Measurements from ENCODE around the gene SELENOH. TPM values are rescaled to one million over a fixed set of nuclear protein-coding genes. Genes with fewer than 3 reads are reported as not detected.

SELENOH gene
- total and polyA plus RNA-seq, 7 donors = 130 to 188 (median 149) TPM

- no peak for DNase-seq
- no peak for TF ChIP-seq POLR2A (IDR thresholded peaks at IDR 0.05)
- TF ChIP-seq CTCF (IDR thresholded peaks at IDR 0.05) = no peak
- TF ChIP-seq EP300 (IDR thresholded peaks at IDR 0.05) = no peak
- no peak for TF ChIP-seq POLR2AphosphoS5 (IDR thresholded peaks at IDR 0.05)
- Histone ChIP-seq H3K27ac (no peak overlapping the region), H3K4me1 (peaks cover 0 to 21% (median 17%) of the 10 kb centered on the region in 4 donors), H3K36me3 (peaks cover 7 to 40% (median 19%) of the 10 kb centered on the region in 4 donors), H3K27me3 (no peaks in the 10 kb centered on the region), H3K9me3 (no peaks in the 10 kb centered on the region), H3K4me3 (no peak overlapping the region)
- intact Hi-C loops (cut with DNase I) = no loop called here
- WGBS, 2 donors = 84 to 92% methylated on average over 2 of the region's 2 CpGs
These were observed 3.1 kb downstream of the SELENOH start for GRCh38 chr11:57744357-57744756.

DNA sequence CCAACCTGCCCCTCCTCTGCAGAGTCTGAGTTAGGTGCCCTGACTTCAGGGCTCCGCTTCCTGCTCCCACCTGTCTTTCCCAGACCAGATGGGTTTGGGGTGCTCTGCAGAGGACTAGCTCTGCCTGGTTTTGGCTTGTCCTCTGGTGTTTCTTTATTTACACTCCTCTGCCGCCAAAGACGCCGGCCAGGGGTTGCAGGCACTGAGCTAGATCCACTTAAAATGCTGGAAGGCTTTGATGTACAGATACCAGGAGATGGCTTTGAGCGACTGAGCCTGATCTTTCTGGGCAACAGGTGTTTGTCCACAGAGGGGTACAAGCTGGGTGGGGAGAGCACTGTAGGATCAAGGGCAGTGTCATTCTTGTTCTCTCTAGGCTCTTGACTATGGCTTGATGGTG is 3.9 kb downstream of the SELENOH start:
- peaks cover 7 to 34% (median 19%) of the 10 kb centered on the region in 4 donors for H3K36me3 ChIP-seq
- H3K4me3 ChIP-seq = no peak overlapping the region
- no peak overlapping the region for H3K27ac ChIP-seq
- no peaks in the 10 kb centered on the region for H3K9me3 ChIP-seq
- WGBS, 2 donors = 93% methylated on average over 5 of the region's 5 CpGs
- peaks cover 0 to 21% (median 17%) of the 10 kb centered on the region in 4 donors for H3K4me1 ChIP-seq
- H3K27me3 ChIP-seq = no peaks in the 10 kb centered on the region
- intact Hi-C loops (cut with DNase I) = no loop called here
- no peak for TF ChIP-seq POLR2AphosphoS5 (IDR thresholded peaks at IDR 0.05)
- no peak for TF ChIP-seq POLR2A (IDR thresholded peaks at IDR 0.05)
- TF ChIP-seq EP300 (IDR thresholded peaks at IDR 0.05) = no peak
- TF ChIP-seq CTCF (IDR thresholded peaks at IDR 0.05) = no peak
- DNase-seq = no peak

DNA sequence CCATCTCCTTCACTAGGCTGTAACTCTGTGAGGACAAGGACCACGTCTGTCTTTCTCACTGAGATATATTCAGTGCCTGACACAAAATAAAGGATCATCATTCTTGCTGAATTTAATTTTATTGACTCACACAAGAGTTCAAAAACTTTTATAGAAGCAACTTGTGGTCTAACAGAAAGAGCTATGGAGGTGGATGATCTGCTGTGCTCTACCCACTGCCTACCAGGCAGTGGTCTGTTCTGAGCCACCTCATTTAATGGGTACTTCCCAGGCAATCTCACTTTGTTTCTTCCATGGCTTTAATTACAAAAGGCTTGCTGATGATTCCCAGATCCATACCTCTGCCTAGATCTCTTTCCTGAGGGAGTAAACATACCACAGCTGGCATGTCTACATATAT is 5.6 kb downstream of the SELENOH start:
- H3K27me3 ChIP-seq = no peaks in the 10 kb centered on the region
- H3K36me3 ChIP-seq = peaks cover 7 to 34% (median 19%) of the 10 kb centered on the region in 4 donors
- no peak overlapping the region for H3K27ac ChIP-seq
- TF ChIP-seq CTCF (IDR thresholded peaks at IDR 0.05) (no peak), POLR2AphosphoS5 (IDR thresholded peaks at IDR 0.05) (no peak), POLR2A (IDR thresholded peaks at IDR 0.05) (no peak), EP300 (IDR thresholded peaks at IDR 0.05) (no peak)
- peaks cover 0 to 15% (median 10%) of the 10 kb centered on the region in 4 donors for H3K4me1 ChIP-seq
- no peaks in the 10 kb centered on the region for H3K9me3 ChIP-seq
- DNase-seq = no peak
- intact Hi-C loops (cut with DNase I) = no loop called here
- 92% methylated on average over 1 of the region's 1 CpG for WGBS, 2 donors
- H3K4me3 ChIP-seq = no peak overlapping the region

DNA sequence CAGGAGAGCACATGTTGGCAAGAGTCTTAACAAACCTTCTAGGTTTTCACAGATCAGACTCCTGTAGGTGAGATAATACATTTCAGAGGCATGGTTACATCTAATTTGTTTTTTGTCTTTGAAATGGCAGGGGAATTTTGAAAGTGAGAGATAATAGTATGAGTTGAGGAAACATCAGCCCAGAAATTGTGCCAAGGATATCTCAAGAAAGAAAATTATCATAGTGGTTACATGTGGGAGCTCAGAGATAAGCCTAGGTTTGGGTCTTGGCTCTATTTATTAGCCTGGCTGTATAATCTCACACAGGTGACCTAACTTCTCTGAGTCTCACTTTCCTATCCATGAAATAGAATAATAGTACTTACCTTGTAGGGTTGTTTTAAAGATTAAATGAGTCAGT is 9.9 kb downstream of the SELENOH start:
- H3K36me3 ChIP-seq = no peaks in the 10 kb centered on the region
- no peak overlapping the region for H3K4me3 ChIP-seq
- DNase-seq = no peak
- H3K9me3 ChIP-seq = no peaks in the 10 kb centered on the region
- TF ChIP-seq EP300 (IDR thresholded peaks at IDR 0.05) (no peak), POLR2AphosphoS5 (IDR thresholded peaks at IDR 0.05) (no peak), POLR2A (IDR thresholded peaks at IDR 0.05) (no peak), CTCF (IDR thresholded peaks at IDR 0.05) (no peak)
- no peak overlapping the region for H3K27ac ChIP-seq
- intact Hi-C loops (cut with DNase I) = loop anchor here (2.0 kb wide), 1 partner anchor 48 kb away; no protein-coding TSS in a partner anchor
- H3K4me1 ChIP-seq = no peaks in the 10 kb centered on the region
- H3K27me3 ChIP-seq = no peaks in the 10 kb centered on the region

DNA sequence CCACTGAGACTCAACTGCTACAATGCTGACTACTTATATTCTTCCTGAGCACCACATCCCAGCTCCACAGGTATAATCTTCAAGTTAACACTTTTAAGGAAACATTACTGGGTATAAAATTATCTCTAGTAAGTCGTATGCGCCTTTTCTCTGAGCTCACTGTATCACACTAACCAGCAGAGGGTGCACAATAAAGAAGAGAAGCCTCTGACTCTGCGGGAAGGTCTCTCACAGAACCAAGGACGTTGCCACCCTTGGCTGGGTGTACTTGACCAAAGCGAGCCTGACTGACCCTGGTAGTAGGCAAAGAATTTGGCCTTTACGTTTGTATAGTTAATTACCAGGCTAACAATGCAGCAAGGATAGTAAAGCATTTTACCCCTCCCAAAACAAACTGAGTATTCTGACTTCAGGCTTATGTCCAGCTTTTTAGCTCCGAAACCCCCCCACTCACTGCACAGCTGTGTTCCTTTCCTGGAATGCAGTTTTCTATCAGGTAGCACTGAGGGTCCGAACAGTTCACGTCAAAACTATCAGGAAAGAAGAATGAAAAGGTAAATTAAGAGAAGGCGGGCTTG is 10.5 kb downstream of the SELENOH start, which contains the start of gene BTBD18:
Gene BTBD18, minus strand, starts transcription at position 144 of the 578 bp plus-strand sequence. CDS start 631 bp downstream, outside the sequence.
- intact Hi-C loops (cut with DNase I) = loop anchor here (2.0 kb wide), 1 partner anchor 47 kb away; no protein-coding TSS in a partner anchor
- peak in 2 of 4 experiments; percentile 29 to 30 for TF ChIP-seq CTCF (IDR thresholded peaks at IDR 0.05)
- TF ChIP-seq POLR2AphosphoS5 (IDR thresholded peaks at IDR 0.05) = no peak
- 29 to 60% methylated on average over 10 of the region's 10 CpGs for WGBS, 2 donors
- DNase-seq = no peak
- H3K9me3 ChIP-seq = no peaks in the 10 kb centered on the region
- no peak within 1 kb of the TSS for H3K4me3 ChIP-seq
- H3K36me3 ChIP-seq = no peaks in the 10 kb centered on the region
- no peaks in the 10 kb centered on the region for H3K4me1 ChIP-seq
- H3K27me3 ChIP-seq = no peaks in the 10 kb centered on the region
- H3K27ac ChIP-seq = no peak within 1 kb of the TSS

Measured in sigmoid colon (tissue), 7 donors.